GM08714 (cell line): ENCODE measurements around the gene SLIT1.

Experiments
- H3K4me3 ChIP-seq: fragments of 200-500 bp; sonication (Bioruptor generic); 2 replicates; pipeline ENCODE4 v1.5.1; 2014; ENCODE audit warnings: mild to moderate bottlenecking, low read length, inconsistent platforms
- ZNF274 ChIP-seq: IDR thresholded peaks from 2 replicates; pipeline ENCODE4 v1.6.1; 2012; ENCODE audit warnings: mild to moderate bottlenecking, low read depth, low read length

SLIT1 gene

GRCh38 chr10:97001183-97001991, 184.4 kb downstream of the SLIT1 start:
- H3K4me3 ChIP-seq = no peak overlapping the region
- no peak for TF ChIP-seq ZNF274

GRCh38 chr10:97000487-97001182, 185.1 kb downstream of the SLIT1 start:
- no peak for TF ChIP-seq ZNF274
- no peak overlapping the region for H3K4me3 ChIP-seq

GRCh38 chr10:96999987-97000386, 185.8 kb downstream of the SLIT1 start:
- no peak overlapping the region for H3K4me3 ChIP-seq
- TF ChIP-seq ZNF274 = no peak

- H3K4me3 ChIP-seq = no peak overlapping the region
- TF ChIP-seq ZNF274 = no peak
Observed at GRCh38 chr10:96999337-96999736, 186.4 kb downstream of the SLIT1 start.

- TF ChIP-seq ZNF274 = no peak
- no peak overlapping the region for H3K4me3 ChIP-seq
Observed at GRCh38 chr10:96998329-96998888, 187.3 kb downstream of the SLIT1 start.

- H3K4me3 ChIP-seq = no peak overlapping the region
- no peak for TF ChIP-seq ZNF274
Observed at GRCh38 chr10:96996275-96996965, 189.3 kb downstream of the SLIT1 start.

- no peak overlapping the region for H3K4me3 ChIP-seq
- no peak for TF ChIP-seq ZNF274
Observed at GRCh38 chr10:96995851-96996250, 189.9 kb downstream of the SLIT1 start.

GRCh38 chr10:96992721-96993120, 193.0 kb downstream of the SLIT1 start:
- no peak for TF ChIP-seq ZNF274
- no peak overlapping the region for H3K4me3 ChIP-seq

- TF ChIP-seq ZNF274 = no peak
- H3K4me3 ChIP-seq = no peak overlapping the region
Observed at GRCh38 chr10:96991313-96991841, 194.4 kb downstream of the SLIT1 start.

GRCh38 chr10:96988426-96988825, 197.3 kb downstream of the SLIT1 start:
- no peak for TF ChIP-seq ZNF274
- H3K4me3 ChIP-seq = no peak overlapping the region

- no peak for TF ChIP-seq ZNF274
- H3K4me3 ChIP-seq = no peak overlapping the region
Observed at GRCh38 chr10:96987842-96988175, 197.9 kb downstream of the SLIT1 start.

- TF ChIP-seq ZNF274 = no peak
- H3K4me3 ChIP-seq = no peak overlapping the region
Observed at GRCh38 chr10:96987141-96987841, 198.5 kb downstream of the SLIT1 start.

GRCh38 chr10:96986200-96986856, 199.4 kb downstream of the SLIT1 start:
- no peak overlapping the region for H3K4me3 ChIP-seq
- no peak for TF ChIP-seq ZNF274
